Astrocyte of the cerebellum (primary cell): Measurements from ENCODE around the gene CDH4.

Experiments
- DNase-seq: peaks from one replicate; pipeline ENCODE4 v3.0.0-alpha.2; 2011; ENCODE audit warnings: low read depth
- H3K4me3 ChIP-seq: 2 replicates; pipeline ENCODE4 v1.5.1; 2011; ENCODE audit warnings: mild to moderate bottlenecking, low read depth, low read length, moderate library complexity
- CTCF ChIP-seq: IDR thresholded peaks from 2 replicates; pipeline ENCODE4 v1.5.1; 2012; ENCODE audit warnings: low read length, low read depth, moderate library complexity, mild to moderate bottlenecking; ENCODE audit errors: missing control alignments
- in situ Hi-C: cut with HindIII; loops from 2 replicates; pipeline ENCODE4 v1.10.0; 2017; ENCODE audit warnings: low sequenced_read_pairs

The CDH4 gene

DNA sequence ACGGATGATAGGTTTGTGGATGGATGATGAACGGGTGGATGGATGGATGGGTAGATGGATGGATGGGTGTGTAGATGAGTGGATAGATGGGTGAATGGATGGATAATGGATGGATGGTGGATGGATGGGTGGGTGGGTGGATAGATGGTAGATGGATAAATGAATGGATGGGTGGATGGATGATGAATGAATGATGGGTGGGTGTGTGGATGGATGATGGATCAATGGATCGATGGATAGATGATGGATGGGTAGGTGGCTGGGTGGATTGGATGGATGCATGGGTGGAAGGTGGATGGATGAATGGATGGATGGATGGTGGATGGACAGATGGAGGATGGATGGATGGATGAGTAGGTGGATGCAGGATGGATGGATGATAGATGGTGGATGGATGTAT, 419.5 kb downstream of the CDH4 start:
- no peak for DNase-seq
- no peak for TF ChIP-seq CTCF
- in situ Hi-C loops, result no loop called here
- H3K4me3 ChIP-seq, result no peak overlapping the region

DNA sequence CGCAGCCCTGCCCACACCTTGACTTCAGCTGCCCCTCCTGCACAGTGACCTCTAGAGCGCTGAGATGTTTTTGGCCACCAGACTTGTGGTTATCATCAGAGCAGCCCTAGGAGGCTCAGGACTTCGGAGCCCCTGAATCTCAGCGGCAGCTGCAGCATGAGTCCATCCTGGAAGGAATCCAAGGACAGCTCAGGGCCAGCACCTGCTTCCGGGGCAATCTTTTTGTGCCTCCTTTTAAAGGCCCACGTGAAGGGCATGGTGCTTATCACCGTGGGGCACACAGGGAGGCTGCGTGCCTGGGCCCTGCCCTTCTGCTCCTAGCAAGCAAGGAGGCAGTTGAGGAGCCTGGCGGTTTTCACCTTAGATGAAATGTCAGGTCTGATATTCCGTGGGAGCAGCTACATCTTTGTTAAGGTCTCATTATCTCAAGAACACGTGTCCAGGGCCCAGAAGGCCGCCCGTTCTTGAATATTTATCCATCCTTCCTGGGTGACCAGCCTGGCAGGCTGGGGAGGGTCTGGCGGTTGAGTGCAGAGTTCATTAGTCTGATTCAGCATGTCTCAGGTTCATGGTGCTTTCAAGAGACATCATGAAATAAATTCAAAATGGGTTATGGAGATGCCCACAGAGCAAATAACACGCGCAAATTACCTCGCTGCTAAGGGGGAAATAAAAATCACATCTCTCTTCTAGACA, 421.2 kb downstream of the CDH4 start:
- no peak for TF ChIP-seq CTCF
- no peak overlapping the region for H3K4me3 ChIP-seq
- in situ Hi-C loops, result no loop called here
- DNase-seq, result no peak

- in situ Hi-C loops, result no loop called here
- TF ChIP-seq CTCF, result no peak
- no peak for DNase-seq
- H3K4me3 ChIP-seq, result no peak overlapping the region
Observed at GRCh38 chr20:61674121-61674520, 422.1 kb downstream of the CDH4 start.

GRCh38 chr20:61674688-61675087, 422.6 kb downstream of the CDH4 start:
- no peak for TF ChIP-seq CTCF
- in situ Hi-C loops, result no loop called here
- no peak for DNase-seq
- H3K4me3 ChIP-seq, result no peak overlapping the region

- in situ Hi-C loops, result no loop called here
- no peak overlapping the region for H3K4me3 ChIP-seq
- DNase-seq, result no peak
- no peak for TF ChIP-seq CTCF
Observed at GRCh38 chr20:61677928-61678327, 425.9 kb downstream of the CDH4 start.

DNA sequence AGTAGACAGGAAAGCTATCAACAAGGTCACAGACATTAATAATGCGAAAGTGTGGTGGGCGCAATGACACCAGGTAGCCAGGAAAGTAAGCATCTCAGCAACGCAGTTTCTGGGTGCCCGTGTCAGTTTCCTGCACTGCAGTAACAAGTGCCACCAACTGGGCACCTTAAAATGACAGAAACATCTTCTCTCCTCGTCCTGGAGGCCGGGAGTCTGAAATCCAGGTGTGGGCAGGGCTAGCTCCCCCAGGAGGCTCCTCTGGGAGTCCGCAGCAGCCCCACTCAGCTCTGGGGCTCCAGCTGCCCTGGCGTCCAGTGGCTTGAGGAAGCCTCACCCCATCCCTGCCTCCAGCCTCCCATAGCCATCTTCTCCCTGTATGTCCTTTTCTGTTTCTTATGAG, 426.4 kb downstream of the CDH4 start:
- in situ Hi-C loops, result no loop called here
- no peak overlapping the region for H3K4me3 ChIP-seq
- TF ChIP-seq CTCF, result no peak
- no peak for DNase-seq
